Motor neuron (in vitro differentiated cells): Measurements from ENCODE around the gene PAK2. TPM values are rescaled to one million over a fixed set of nuclear protein-coding genes. Genes with fewer than 3 reads are reported as not detected.
A peak's percentile ranks its signal among the peaks of the same experiment; 100 is the strongest.
"Not testable (repeated sequence)": the region's sequence is repeated elsewhere in the genome, so short reads cannot be mapped to it uniquely, and the experiment has no call there.

ENCODE experiments used
- ATAC-seq, 8 experiments: fragments of 200-7000 bp; cut with Tn5 transposase; replicated peaks in 6 of 8; 2 replicates each; pipeline ENCODE4 v1.8.0; 2021; ENCODE audit warnings: mild to moderate bottlenecking in 8 of 8, moderate library complexity in 8 of 8
- H3K27ac ChIP-seq, 2 donors: fragments of 250-450 bp; sonication (Bioruptor Pico); 2 replicates each; pipeline ENCODE4 v1.9.0; 2021; ENCODE audit warnings: antibody characterized with exemption in 2 of 2, mild to moderate bottlenecking in 2 of 2, moderate library complexity in 1 of 2
- H3K4me1 ChIP-seq, 2 donors: fragments of 250-450 bp; sonication (Bioruptor Pico); replicated peaks in 1 of 2; 2 replicates each; pipeline ENCODE4 v1.6.1; 2021; ENCODE audit warnings: antibody characterized with exemption in 2 of 2, mild to moderate bottlenecking in 2 of 2, moderate library complexity in 1 of 2
- H3K4me3 ChIP-seq, 5 donors: fragments of 250-450 bp; sonication (Bioruptor Pico); 2 replicates each; pipeline ENCODE4 v1.9.0; 2021; ENCODE audit warnings: antibody characterized with exemption in 5 of 5, mild to moderate bottlenecking in 5 of 5, moderate library complexity in 4 of 5
- WGBS, 10 experiments: fragments of 450-650 bp; shearing (Covaris generic); methylation state at CpG; one replicate each; pipeline ENCODE4 v1.0.0; 2022; 5-methylcytosine and 5-hydroxymethylcytosine counted together
- in situ Hi-C, 9 experiments: fragments of 400-800 bp; cut with MboI; loops; one replicate each; pipeline ENCODE4 v1.15.0; 2021; ENCODE audit warnings: low sequenced_read_pairs in 9 of 9, low pct_unique_long_range_greater_than_20kb in 2 of 9; ENCODE audit not compliant: unreplicated experiment in 9 of 9
- total RNA-seq, 8 experiments: library from RNA; unstranded; fragments of 300-600 nt; gene quantifications; 2 replicates each; pipeline versions ENCODE4 v1.2.3 to v1.2.4, GENCODE V29; 2022

PAK2 gene
- total RNA-seq, 8 experiments from 2014 or later: 20.3 to 50.8 (median 41.9) TPM

GRCh38 chr3:196743569-196743968, 3.9 kb downstream of the PAK2 start:
- 82 to 100% (median 93%) methylated on average over 2 to 9 of the region's 10 CpGs; no CpG with 5 or more reads in 2 of the 10 experiments for WGBS, 10 experiments
- peaks cover 3 to 11% of the 10 kb centered on the region in 2 donors for H3K4me1 ChIP-seq
- ATAC-seq, H3K27ac ChIP-seq, in situ Hi-C loops, H3K4me3 ChIP-seq: not testable (repeated sequence)

- no peak for ATAC-seq
- Histone ChIP-seq H3K27ac (no peak overlapping the region), H3K4me3 (no peak overlapping the region), H3K4me1 (no peaks in the 10 kb centered on the region)
- in situ Hi-C loops: no loop called here
- WGBS, 10 experiments: 60 to 100% (median 96%) methylated on average over 2 to 7 of the region's 8 CpGs
Measured at GRCh38 chr3:196749125-196749524, 9.5 kb downstream of the PAK2 start.

- in situ Hi-C loops: no loop called here
- no peak overlapping the region for H3K27ac ChIP-seq
- H3K4me1 ChIP-seq: no peaks in the 10 kb centered on the region
- ATAC-seq: no peak
- no peak overlapping the region for H3K4me3 ChIP-seq
- 60 to 100% (median 88%) methylated on average over 1 to 8 of the region's 8 CpGs for WGBS, 10 experiments
Measured at GRCh38 chr3:196753201-196753600, 13.5 kb downstream of the PAK2 start.

- Histone ChIP-seq H3K4me3 (no peak overlapping the region), H3K4me1 (no peaks in the 10 kb centered on the region), H3K27ac (no peak overlapping the region)
- ATAC-seq: no peak
- in situ Hi-C loops: no loop called here
- whole genome bisulfite sequencing, 10 experiments: 83 to 100% (median 96%) methylated on average over 1 to 9 of the region's 9 CpGs; no CpG with 5 or more reads in 2 of the 10 experiments
Measured at GRCh38 chr3:196754091-196754981, 14.7 kb downstream of the PAK2 start.

- H3K27ac ChIP-seq: no peak overlapping the region
- H3K4me1 ChIP-seq: no peaks in the 10 kb centered on the region
- WGBS, 10 experiments: 0 to 100% (median 77%) methylated on average over 1 to 3 of the region's 4 CpGs; no CpG with 5 or more reads in 2 of the 10 experiments
- ATAC-seq: no peak
- in situ Hi-C loops: no loop called here
- no peak overlapping the region for H3K4me3 ChIP-seq
Measured at GRCh38 chr3:196756732-196757131, 17.1 kb downstream of the PAK2 start.

- Histone ChIP-seq H3K4me3 (no peak overlapping the region), H3K4me1 (no peaks in the 10 kb centered on the region), H3K27ac (no peak overlapping the region)
- in situ Hi-C loops: no loop called here
- peak in 7 of 8 experiments; percentile 98 to 100 (median 99) for ATAC-seq
- 67 to 100% (median 88%) methylated on average over 2 to 9 of the region's 9 CpGs for WGBS, 10 experiments
Measured at GRCh38 chr3:196757876-196758739, 18.5 kb downstream of the PAK2 start.

GRCh38 chr3:196763179-196763578, 23.5 kb downstream of the PAK2 start:
- no peaks in the 10 kb centered on the region for H3K4me1 ChIP-seq
- in situ Hi-C loops: no loop called here
- no peak overlapping the region for H3K27ac ChIP-seq
- no peak for ATAC-seq
- WGBS, 10 experiments: 62 to 95% (median 91%) methylated on average over 3 to 7 of the region's 7 CpGs; no CpG with 5 or more reads in 3 of the 10 experiments
- no peak overlapping the region for H3K4me3 ChIP-seq

- Histone ChIP-seq H3K4me1 (no peaks in the 10 kb centered on the region), H3K4me3 (no peak overlapping the region), H3K27ac (no peak overlapping the region)
- ATAC-seq: no peak
- in situ Hi-C loops: no loop called here
Measured at GRCh38 chr3:196765454-196765853, 25.8 kb downstream of the PAK2 start.

- 75 to 100% (median 100%) methylated on average over 1 of the region's 1 CpG; no CpG with 5 or more reads in 1 of the 10 experiments for WGBS, 10 experiments
- in situ Hi-C loops: no loop called here
- no peak for ATAC-seq
- Histone ChIP-seq H3K27ac (no peak overlapping the region), H3K4me3 (no peak overlapping the region), H3K4me1 (no peaks in the 10 kb centered on the region)
Measured at GRCh38 chr3:196771067-196771466, 31.4 kb downstream of the PAK2 start.

GRCh38 chr3:196772102-196772501, 32.4 kb downstream of the PAK2 start:
- Histone ChIP-seq H3K4me3 (no peak overlapping the region), H3K4me1 (no peaks in the 10 kb centered on the region), H3K27ac (no peak overlapping the region)
- WGBS, 10 experiments: 70 to 100% (median 97%) methylated on average over 2 to 4 of the region's 4 CpGs; no CpG with 5 or more reads in 2 of the 10 experiments
- ATAC-seq: no peak
- in situ Hi-C loops: no loop called here

- peak in 1 of 8 experiments; percentile 27 for ATAC-seq
- H3K27ac ChIP-seq: no peak overlapping the region
- 50 to 100% (median 95%) methylated on average over 1 to 6 of the region's 6 CpGs for WGBS, 10 experiments
- H3K4me3 ChIP-seq: no peak overlapping the region
- H3K4me1 ChIP-seq: no peaks in the 10 kb centered on the region
- in situ Hi-C loops: no loop called here
Measured at GRCh38 chr3:196772897-196773296, 33.2 kb downstream of the PAK2 start.

GRCh38 chr3:196774191-196774820, 34.6 kb downstream of the PAK2 start:
- no peak for ATAC-seq
- H3K4me1 ChIP-seq: no peaks in the 10 kb centered on the region
- 28 to 100% (median 83%) methylated on average over 1 to 5 of the region's 5 CpGs for WGBS, 10 experiments
- H3K4me3 ChIP-seq: no peak overlapping the region
- in situ Hi-C loops: no loop called here
- H3K27ac ChIP-seq: no peak overlapping the region
